T-helper 17 cell (primary cell): ENCODE results near the gene SPPL2B. TPM values are rescaled to one million over a fixed set of nuclear protein-coding genes. Genes with fewer than 3 reads are reported as not detected.
A peak's percentile ranks its signal among the peaks of the same experiment; 100 is the strongest.

Experiments used
- ATAC-seq: fragments of 150-1000 bp; cut with Tn5 transposase; 2 replicates; pipeline ENCODE4 v1.10.0; 2021; ENCODE audit warnings: mild to moderate bottlenecking, moderate library complexity
- DNase-seq, 3 donors: peaks; one replicate each; pipeline versions ENCODE4 v3.0.0 to v3.0.0-alpha.2; 2020 to 2021
- H3K9me3 ChIP-seq: one replicate; pipeline ENCODE4 v1.7.0; 2013; ENCODE audit warnings: low read length, mild to moderate bottlenecking; ENCODE audit not compliant: control insufficient read depth, poor library complexity, severe bottlenecking
- H3K27ac Mint-ChIP-seq: one replicate; pipeline ENCODE4 v1.8.0; 2022; ENCODE audit warnings: mild to moderate bottlenecking, moderate library complexity, mixed read lengths
- H3K27me3 Mint-ChIP-seq: one replicate; pipeline ENCODE4 v1.8.0; 2022; ENCODE audit warnings: mixed read lengths
- H3K36me3 Mint-ChIP-seq: one replicate; pipeline ENCODE4 v1.8.0; 2022; ENCODE audit warnings: low read depth, mixed read lengths
- H3K4me1 Mint-ChIP-seq: one replicate; pipeline ENCODE4 v1.8.0; 2022; ENCODE audit warnings: mild to moderate bottlenecking, mixed read lengths
- H3K4me3 Mint-ChIP-seq: one replicate; pipeline ENCODE4 v1.8.0; 2022; ENCODE audit warnings: mild to moderate bottlenecking, moderate library complexity, mixed read lengths
- total RNA-seq, 4 donors: library from RNA in 2 of 4; stranded (reverse) in 2 of 4; gene quantifications; one replicate each; pipeline ENCODE4 v1.2.3 and lab custom pipeline; 2022 to 2026

Gene SPPL2B
- total RNA-seq, 2 donors from 2014 or later = 73.2 to 86.1 TPM

- Mint-ChIP-seq H3K27me3 (peaks cover 6% of the 10 kb centered on the region), H3K4me3 (no peak overlapping the region), H3K27ac (no peak overlapping the region), H3K4me1 (peaks cover 5% of the 10 kb centered on the region), H3K36me3 (peaks cover 4% of the 10 kb centered on the region)
- no peak for DNase-seq
- no peaks in the 10 kb centered on the region for H3K9me3 ChIP-seq
- no peak for ATAC-seq
These were observed 33.8 kb downstream of the SPPL2B start for GRCh38 chr19:2362046-2362969.

- Mint-ChIP-seq H3K4me1 (peaks cover 5% of the 10 kb centered on the region), H3K4me3 (no peak overlapping the region), H3K27me3 (peaks cover 6% of the 10 kb centered on the region), H3K27ac (no peak overlapping the region), H3K36me3 (peaks cover 4% of the 10 kb centered on the region)
- DNase-seq (no peak), ATAC-seq (no peak)
- H3K9me3 ChIP-seq = no peaks in the 10 kb centered on the region
These were observed 34.5 kb downstream of the SPPL2B start for GRCh38 chr19:2362970-2363300.

GRCh38 chr19:2363419-2363818 lies 34.9 kb downstream of the SPPL2B start:
- Mint-ChIP-seq H3K27ac (no peak overlapping the region), H3K36me3 (peaks cover 4% of the 10 kb centered on the region), H3K27me3 (peaks cover 6% of the 10 kb centered on the region), H3K4me3 (no peak overlapping the region), H3K4me1 (peaks cover 5% of the 10 kb centered on the region)
- DNase-seq (no peak), ATAC-seq (no peak)
- H3K9me3 ChIP-seq = no peaks in the 10 kb centered on the region

GRCh38 chr19:2365201-2365970 lies 36.9 kb downstream of the SPPL2B start:
- H3K9me3 ChIP-seq = no peaks in the 10 kb centered on the region
- ATAC-seq = no peak
- DNase-seq = no peak
- peaks cover 5% of the 10 kb centered on the region for H3K27me3 Mint-ChIP-seq
- H3K4me1 Mint-ChIP-seq = peaks cover 4% of the 10 kb centered on the region
- H3K4me3 Mint-ChIP-seq = no peak overlapping the region
- no peak overlapping the region for H3K27ac Mint-ChIP-seq
- H3K36me3 Mint-ChIP-seq = peaks cover 4% of the 10 kb centered on the region

GRCh38 chr19:2371656-2372055 lies 43.2 kb downstream of the SPPL2B start:
- Mint-ChIP-seq H3K4me1 (no peaks in the 10 kb centered on the region), H3K27ac (no peak overlapping the region), H3K27me3 (no peaks in the 10 kb centered on the region), H3K4me3 (no peak overlapping the region), H3K36me3 (no peaks in the 10 kb centered on the region)
- DNase-seq (no peak), ATAC-seq (no peak)
- H3K9me3 ChIP-seq = no peaks in the 10 kb centered on the region

- Mint-ChIP-seq H3K27ac (no peak overlapping the region), H3K36me3 (no peaks in the 10 kb centered on the region), H3K27me3 (no peaks in the 10 kb centered on the region), H3K4me1 (no peaks in the 10 kb centered on the region), H3K4me3 (no peak overlapping the region)
- ATAC-seq (no peak), DNase-seq (no peak)
- H3K9me3 ChIP-seq = no peaks in the 10 kb centered on the region
These were observed 43.7 kb downstream of the SPPL2B start for GRCh38 chr19:2372076-2372612.

GRCh38 chr19:2374808-2375207 lies 46.3 kb downstream of the SPPL2B start:
- Mint-ChIP-seq H3K27ac (no peak overlapping the region), H3K4me3 (peak overlapping the region; percentile 25)

GRCh38 chr19:2375353-2376121 lies 47.1 kb downstream of the SPPL2B start:
- no peaks in the 10 kb centered on the region for H3K9me3 ChIP-seq
- ATAC-seq = no peak

More at GRCh38 chr19:2374808-2375207, 46.3 kb downstream of the SPPL2B start:
- no peak for DNase-seq
- ATAC-seq = no peak
- H3K4me1 Mint-ChIP-seq = no peaks in the 10 kb centered on the region
- H3K27me3 Mint-ChIP-seq = no peaks in the 10 kb centered on the region
- no peaks in the 10 kb centered on the region for H3K9me3 ChIP-seq
- H3K36me3 Mint-ChIP-seq = peaks cover 4% of the 10 kb centered on the region

GRCh38 chr19:2376784-2377519 lies 48.5 kb downstream of the SPPL2B start:
- Mint-ChIP-seq H3K4me1 (no peaks in the 10 kb centered on the region), H3K27me3 (peaks cover 10% of the 10 kb centered on the region), H3K36me3 (peaks cover 4% of the 10 kb centered on the region), H3K27ac (peak overlapping the region; percentile 27), H3K4me3 (no peak overlapping the region)
- H3K9me3 ChIP-seq = no peaks in the 10 kb centered on the region
- ATAC-seq (no peak), DNase-seq (no peak)

More at GRCh38 chr19:2375353-2376121, 47.1 kb downstream of the SPPL2B start:
- Mint-ChIP-seq H3K27me3 (no peaks in the 10 kb centered on the region), H3K27ac (no peak overlapping the region), H3K4me3 (no peak overlapping the region), H3K4me1 (no peaks in the 10 kb centered on the region), H3K36me3 (peaks cover 4% of the 10 kb centered on the region)
- DNase-seq = no peak

GRCh38 chr19:2380567-2380966 lies 52.1 kb downstream of the SPPL2B start:
- H3K9me3 ChIP-seq = no peaks in the 10 kb centered on the region
- Mint-ChIP-seq H3K27ac (no peak overlapping the region), H3K4me3 (no peak overlapping the region), H3K4me1 (no peaks in the 10 kb centered on the region), H3K27me3 (peaks cover 10% of the 10 kb centered on the region), H3K36me3 (peaks cover 4% of the 10 kb centered on the region)
- ATAC-seq = no peak
- DNase-seq = no peak

GRCh38 chr19:2381148-2381820 lies 52.8 kb downstream of the SPPL2B start:
- DNase-seq (no peak), ATAC-seq (no peak)
- H3K4me1 Mint-ChIP-seq = no peaks in the 10 kb centered on the region
- H3K27ac Mint-ChIP-seq = peak overlapping the region; percentile 16
- H3K36me3 Mint-ChIP-seq = peaks cover 4% of the 10 kb centered on the region
- no peak overlapping the region for H3K4me3 Mint-ChIP-seq
- peaks cover 10% of the 10 kb centered on the region for H3K27me3 Mint-ChIP-seq
- H3K9me3 ChIP-seq = no peaks in the 10 kb centered on the region
